Measurements from ENCODE around the gene ANKRD63. TPM values are rescaled to one million over a fixed set of nuclear protein-coding genes. Genes with fewer than 3 reads are reported as not detected.

Gene ANKRD63
- total RNA-seq, 4 donors from 2014 or later = not detected

DNA sequence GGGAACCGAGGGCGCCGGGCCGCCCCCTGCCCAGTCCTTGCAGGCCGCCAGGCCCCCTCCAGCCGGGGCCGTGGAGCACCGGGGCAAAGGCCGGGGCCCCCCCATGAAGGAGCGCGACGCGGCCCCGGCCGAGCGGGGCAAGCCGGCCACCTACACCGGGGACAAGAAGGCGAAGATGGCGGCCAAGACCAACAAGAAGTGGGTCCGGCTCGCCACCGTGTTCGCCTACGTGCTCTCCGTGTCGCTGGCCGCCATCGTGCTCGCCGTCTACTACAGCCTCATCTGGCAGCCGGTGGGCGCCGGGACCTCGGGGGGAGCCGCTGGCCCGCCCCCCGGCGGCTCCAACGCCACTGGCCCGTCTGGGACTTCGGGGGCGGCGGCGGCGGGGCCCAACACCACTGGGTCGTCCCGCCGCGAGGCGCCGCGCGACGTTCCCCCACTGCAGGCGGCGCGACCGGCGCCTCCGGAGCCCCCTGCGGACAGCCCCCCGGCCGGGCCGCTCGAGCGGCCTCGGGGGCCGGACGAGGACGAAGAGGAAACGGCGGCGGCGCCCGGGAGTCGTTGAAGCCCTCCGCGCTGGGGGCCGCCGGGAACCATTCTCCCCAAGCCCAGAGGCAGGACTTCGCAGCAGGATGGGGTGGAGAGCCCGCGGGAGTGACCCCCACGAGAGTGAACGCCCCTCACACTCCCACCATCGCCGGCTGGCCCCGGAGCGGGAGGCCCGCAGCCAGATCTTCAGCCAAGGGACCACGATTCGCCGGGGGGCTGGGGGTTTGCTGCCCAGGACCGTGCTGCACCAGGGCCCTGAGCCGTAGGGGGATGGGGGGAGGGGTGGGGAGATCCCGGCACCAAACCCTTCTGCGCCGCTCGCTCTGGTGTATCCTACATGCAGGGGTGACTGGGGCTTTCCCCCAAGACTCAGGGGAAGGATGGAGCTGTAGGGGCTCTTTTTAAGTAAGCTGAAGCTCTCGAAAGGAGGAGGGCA lies 41.4 kb upstream of the ANKRD63 start:
- H3K4me3 ChIP-seq (ENCODE audit: low read depth, poor library complexity, severe bottlenecking) = peak overlapping the region; percentile 37
- TF ChIP-seq POLR2A (IDR thresholded peaks at IDR 0.05) (no peak), CTCF (IDR thresholded peaks at IDR 0.05) (no peak)
- intact Hi-C loops (cut with DNase I; ENCODE audit: low total_unique reads) = no loop called here
- 8 to 9% methylated on average over 16 to 36 of the region's 101 CpGs for WGBS, 2 donors
- no peak for DNase-seq (ENCODE audit: low spot score in 2 of 2)

GRCh38 chr15:40323239-40323952 lies 40.5 kb upstream of the ANKRD63 start, which contains the start of gene INAFM2:
INAFM2 (plus strand) TSS chr15:40323692; CDS start chr15:40324056, 364 bp downstream.
- WGBS, 2 donors = 0 to 1% methylated on average over 25 to 77 of the region's 103 CpGs
- peak within 1 kb of the TSS; percentile 37 for H3K4me3 ChIP-seq (ENCODE audit: low read depth, poor library complexity, severe bottlenecking)
- intact Hi-C loops (cut with DNase I; ENCODE audit: low total_unique reads) = no loop called here
- TF ChIP-seq CTCF (IDR thresholded peaks at IDR 0.05) = no peak
- no peak for TF ChIP-seq POLR2A (IDR thresholded peaks at IDR 0.05)
- DNase-seq (ENCODE audit: low spot score in 2 of 2) = peak; percentile 70 to 94

GRCh38 chr15:40322531-40323238 lies 39.8 kb upstream of the ANKRD63 start:
- TF ChIP-seq CTCF (IDR thresholded peaks at IDR 0.05) = no peak
- no peak for TF ChIP-seq POLR2A (IDR thresholded peaks at IDR 0.05)
- intact Hi-C loops (cut with DNase I; ENCODE audit: low total_unique reads) = no loop called here
- DNase-seq (ENCODE audit: low spot score in 2 of 2) = no peak
- WGBS, 2 donors = 42 to 46% methylated on average over 26 of the region's 26 CpGs
- no peak overlapping the region for H3K4me3 ChIP-seq (ENCODE audit: low read depth, poor library complexity, severe bottlenecking)

DNA sequence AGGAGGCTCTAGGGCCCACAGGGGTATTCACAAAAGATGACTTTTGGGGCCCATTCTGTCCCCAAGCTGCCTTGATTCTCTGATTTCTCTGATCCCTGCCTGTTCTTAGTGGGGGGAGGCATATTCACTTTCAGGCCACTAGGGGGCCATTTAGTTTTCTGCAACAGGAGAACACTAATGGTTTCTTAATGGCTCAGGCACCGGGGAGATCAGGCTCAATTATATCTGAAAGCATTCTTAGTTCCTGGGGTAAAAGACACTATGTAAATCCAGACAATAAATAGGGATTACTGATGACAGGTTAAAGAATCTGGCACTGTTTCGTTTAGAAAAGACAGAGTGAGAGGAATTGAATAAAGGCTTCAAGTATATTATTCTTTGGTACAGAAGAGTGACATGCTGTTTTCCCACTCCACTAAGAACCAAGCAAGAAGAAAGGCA lies 38.1 kb upstream of the ANKRD63 start:
- 0 to 2% methylated on average over 2 of the region's 2 CpGs for WGBS, 2 donors
- no peak for DNase-seq (ENCODE audit: low spot score in 2 of 2)
- H3K4me3 ChIP-seq (ENCODE audit: low read depth, poor library complexity, severe bottlenecking) = no peak overlapping the region
- TF ChIP-seq CTCF (IDR thresholded peaks at IDR 0.05) (peak in 1 of 3 donors; percentile 73), POLR2A (IDR thresholded peaks at IDR 0.05) (no peak)
- intact Hi-C loops (cut with DNase I; ENCODE audit: low total_unique reads) = no loop called here

DNA sequence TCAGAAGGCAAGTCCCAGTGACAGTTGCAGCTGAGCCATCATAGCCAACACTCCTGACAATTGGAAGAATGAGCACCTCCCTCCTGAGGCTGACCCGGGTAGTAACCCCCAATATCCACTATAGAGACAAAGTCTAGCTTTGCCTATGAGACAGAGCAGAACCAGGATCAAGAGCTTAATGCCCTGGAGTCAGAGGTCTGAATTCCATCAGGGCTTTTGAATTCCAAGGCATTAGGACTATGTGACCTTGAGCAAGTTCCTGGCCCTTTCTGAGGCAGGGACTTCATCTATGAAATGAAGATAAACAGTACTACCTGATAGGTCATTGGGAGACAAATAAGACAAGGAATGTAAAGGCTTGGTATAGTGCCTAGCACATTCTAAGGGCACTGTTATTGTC lies 37.5 kb upstream of the ANKRD63 start:
- TF ChIP-seq POLR2A (IDR thresholded peaks at IDR 0.05) (no peak), CTCF (IDR thresholded peaks at IDR 0.05) (no peak)
- WGBS, 2 donors = 91 to 100% methylated on average over 1 of the region's 1 CpG
- no peak overlapping the region for H3K4me3 ChIP-seq (ENCODE audit: low read depth, poor library complexity, severe bottlenecking)
- intact Hi-C loops (cut with DNase I; ENCODE audit: low total_unique reads) = no loop called here
- DNase-seq (ENCODE audit: low spot score in 2 of 2) = no peak

Measured in lower leg skin (tissue), 4 donors.